SK-MEL-5 (cell line): ENCODE measurements around the gene METTL16. TPM values are rescaled to one million over a fixed set of nuclear protein-coding genes. Genes with fewer than 3 reads are reported as not detected.
A peak's percentile ranks its signal among the peaks of the same experiment; 100 is the strongest.
"Not testable (repeated sequence)": the region's sequence is repeated elsewhere in the genome, so short reads cannot be mapped to it uniquely, and the experiment has no call there.

Source experiments
- DNase-seq: peaks from one replicate; pipeline ENCODE4 v3.0.0-alpha.2; 2016; ENCODE audit warnings: low read depth, low spot score
- in situ Hi-C: cut with HindIII; loops from 2 replicates; pipeline ENCODE4 v1.10.0; 2016; ENCODE audit warnings: low sequenced_read_pairs, high pct_unique_total_duplicates, low pct_unique_long_range_greater_than_20kb
- total RNA-seq: library from RNA; depleted of rRNA; stranded (reverse); fragments of >200 nt; shearing (Covaris generic); gene quantifications from 2 replicates; pipeline ENCODE4 v1.2.3, GENCODE V29; 2014

The METTL16 gene
- total RNA-seq, 1 experiment from 2014 or later = 31.8 TPM

DNA sequence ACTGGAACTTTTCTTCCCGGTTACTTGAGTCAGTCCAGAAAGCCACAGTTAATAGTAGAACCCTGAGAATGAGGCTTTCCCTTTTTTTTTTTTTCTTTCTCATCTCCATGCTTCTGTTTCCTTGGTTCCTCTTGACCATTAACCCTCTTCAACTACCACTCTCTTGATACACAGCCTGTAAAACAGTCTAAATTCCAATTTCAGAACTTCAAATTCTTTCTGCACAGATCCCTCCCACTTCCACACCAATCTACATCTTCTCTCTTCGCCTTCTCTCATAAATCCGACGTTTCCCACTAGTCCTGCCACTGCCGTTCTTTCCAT, 588 bp downstream of the METTL16 start:
- no peak for DNase-seq
- in situ Hi-C loops = no loop called here

DNA sequence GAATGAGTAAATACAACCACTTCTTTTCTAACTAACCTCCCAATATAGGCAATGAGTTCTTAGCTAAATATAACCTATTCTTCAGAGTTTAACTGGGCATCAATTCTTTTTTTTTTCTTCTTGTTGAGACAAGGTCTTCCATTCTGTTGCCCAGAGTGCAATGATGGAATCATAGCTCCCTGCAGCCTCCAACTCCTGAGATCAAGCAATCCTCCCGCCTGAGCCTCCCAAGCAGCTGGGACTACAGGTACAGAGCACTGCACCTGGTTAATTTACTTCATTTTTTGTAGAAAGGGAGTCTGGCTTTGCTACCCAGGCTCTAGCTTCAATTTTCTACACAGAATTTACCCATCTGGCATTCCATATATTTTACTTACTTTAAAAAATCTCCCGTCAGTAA, 1.1 kb downstream of the METTL16 start:
- in situ Hi-C loops = no loop called here
- DNase-seq = no peak

DNA sequence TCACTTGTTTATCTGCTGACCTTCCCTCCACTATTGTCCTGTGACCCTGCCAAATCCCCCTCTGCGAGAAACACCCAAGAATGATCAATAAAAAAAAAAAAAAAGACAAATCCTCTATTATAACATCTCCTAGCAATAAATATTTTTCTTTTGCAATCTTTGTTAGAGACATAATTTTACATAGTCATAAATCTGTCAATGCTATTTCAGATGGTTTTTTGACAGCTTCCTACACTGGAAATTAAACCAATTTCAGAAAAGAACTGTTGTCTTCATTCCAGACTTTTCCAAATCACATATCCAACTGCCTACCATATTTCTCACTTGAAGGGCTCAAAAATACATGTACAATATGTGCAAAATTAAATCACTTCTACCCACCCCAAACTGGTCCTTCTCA, 3.7 kb downstream of the METTL16 start:
- in situ Hi-C loops = no loop called here
- DNase-seq = peak; percentile 48

DNA sequence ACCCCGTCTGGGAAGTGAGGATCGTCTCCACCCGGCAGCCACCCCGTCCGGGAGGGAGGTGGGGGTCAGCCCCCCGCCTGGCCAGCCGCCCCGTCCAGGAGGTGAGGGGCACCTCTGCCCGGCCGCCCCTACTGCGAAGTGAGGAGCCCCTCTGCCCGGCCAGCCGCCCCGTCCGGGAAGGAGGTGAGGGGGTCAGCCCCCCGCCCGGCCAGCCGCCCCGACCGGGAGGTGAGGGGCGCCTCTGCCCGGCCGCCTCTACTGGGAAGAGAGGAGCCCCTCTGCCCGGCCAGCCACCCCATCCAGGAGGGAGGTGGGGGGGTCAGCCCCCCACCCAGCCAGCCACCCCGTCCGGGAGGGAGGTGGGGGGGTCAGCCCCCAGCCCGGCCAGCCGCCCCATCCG, 4.7 kb downstream of the METTL16 start:
- in situ Hi-C loops, DNase-seq: not testable (repeated sequence)

DNA sequence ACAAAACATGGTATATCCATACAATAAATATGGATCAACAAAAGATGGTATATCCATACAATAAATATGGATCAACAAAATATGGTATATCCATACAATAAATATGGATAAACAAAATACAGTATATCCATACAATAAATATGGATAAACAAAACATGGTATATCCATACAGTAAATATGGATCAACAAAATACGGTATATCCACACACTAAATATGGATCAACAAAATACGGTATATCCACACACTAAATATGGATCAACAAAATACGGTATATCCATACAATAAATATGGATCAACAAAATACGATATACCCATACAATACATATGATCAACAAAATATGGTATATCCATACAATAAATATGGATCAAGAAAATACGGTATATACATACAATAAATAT, 8.1 kb downstream of the METTL16 start:
- in situ Hi-C loops = no loop called here
- no peak for DNase-seq

DNA sequence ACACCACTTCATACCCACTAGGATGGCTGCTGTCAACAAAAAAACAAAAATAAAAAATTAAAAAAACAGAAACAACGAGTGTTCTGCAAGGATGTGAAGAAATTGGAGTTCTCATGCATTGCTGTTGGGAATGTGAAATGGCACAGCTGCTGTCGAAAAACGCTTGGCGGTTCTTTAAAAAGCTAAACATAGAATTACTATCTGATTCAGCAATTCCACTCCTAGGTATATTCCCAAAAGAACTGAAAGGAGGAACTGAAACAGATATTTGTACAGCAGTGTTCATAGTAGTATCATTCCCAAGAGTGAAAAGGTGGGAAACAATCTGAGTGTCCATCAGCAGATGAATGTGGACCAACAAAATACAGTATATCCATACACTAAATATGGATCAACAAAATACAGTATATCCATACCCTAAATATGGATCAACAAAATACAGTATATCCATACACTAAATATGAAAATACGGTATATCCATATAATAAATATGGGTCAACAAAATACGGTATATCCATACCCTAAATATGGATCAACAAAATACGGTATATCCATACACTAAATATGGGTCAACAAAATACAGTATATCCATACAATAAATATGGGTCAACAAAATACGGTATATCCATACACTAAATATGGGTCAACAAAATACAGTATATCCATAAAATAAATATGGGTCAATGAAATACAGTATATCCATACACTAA, 8.7 kb downstream of the METTL16 start:
- in situ Hi-C loops = no loop called here
- no peak for DNase-seq

DNA sequence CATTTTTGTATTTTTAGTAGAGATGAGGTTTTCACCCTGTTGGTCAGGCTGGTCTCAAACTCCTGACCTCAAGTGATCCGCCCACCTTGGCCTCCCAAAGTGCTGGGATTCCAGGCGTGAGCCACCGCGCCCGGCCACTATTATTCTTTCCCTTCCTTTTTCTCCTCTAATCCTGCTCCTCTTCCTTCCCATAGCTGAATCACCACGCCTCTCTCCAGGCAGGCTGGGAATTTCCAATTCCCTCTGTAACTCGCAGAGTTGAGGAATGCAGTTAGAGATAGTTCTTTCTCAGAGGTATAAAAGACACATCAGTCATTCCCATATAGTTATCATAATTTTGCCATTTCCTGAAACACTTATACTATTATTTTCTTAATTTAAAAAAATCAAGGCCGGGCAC, 11.2 kb downstream of the METTL16 start:
- no peak for DNase-seq
- in situ Hi-C loops = no loop called here

DNA sequence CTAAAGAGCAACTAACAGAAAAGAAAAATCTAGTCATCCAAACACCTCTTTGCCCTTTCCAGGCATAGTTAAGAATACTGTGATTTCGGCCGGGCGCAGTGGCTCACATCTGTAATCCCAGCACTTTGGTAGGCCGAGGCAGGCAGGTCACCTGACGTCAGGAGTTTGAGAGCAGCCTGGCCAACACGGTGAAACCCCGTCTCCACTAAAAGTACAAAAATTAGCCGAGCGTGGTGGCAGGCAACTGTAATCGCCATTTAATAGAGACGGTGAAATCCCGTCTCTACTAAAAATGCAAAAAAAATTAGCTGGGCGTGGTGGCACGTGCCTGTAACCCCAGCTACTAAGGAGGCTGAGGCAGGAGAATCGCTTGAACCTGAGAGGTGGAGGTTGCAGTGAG, 22.4 kb downstream of the METTL16 start:
- DNase-seq = not testable (repeated sequence)
- in situ Hi-C loops = loop anchor here (25.0 kb wide), 1 partner anchor 123 kb away; no protein-coding TSS in a partner anchor

DNA sequence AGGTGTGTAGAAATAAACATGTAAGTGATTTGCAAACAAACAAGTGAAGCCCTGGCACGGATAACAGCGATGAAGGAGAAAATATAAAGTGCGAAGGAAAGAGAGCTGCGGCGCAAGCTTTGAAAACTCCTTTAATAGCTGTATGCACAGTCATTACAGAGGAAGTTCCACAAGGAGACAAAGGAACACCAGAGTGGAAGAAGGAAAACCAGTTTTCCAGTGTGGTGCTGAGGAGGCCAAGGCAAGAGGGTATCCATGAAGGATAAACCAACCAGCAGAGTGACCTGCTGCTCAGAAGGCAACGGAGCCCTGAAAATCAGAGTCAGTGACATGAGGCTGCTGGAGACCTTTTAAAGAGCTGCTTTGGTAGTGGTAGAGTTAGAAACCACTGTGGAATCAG, 24.4 kb downstream of the METTL16 start:
- in situ Hi-C loops = loop anchor here (25.0 kb wide), 1 partner anchor 125 kb away; no protein-coding TSS in a partner anchor
- no peak for DNase-seq

DNA sequence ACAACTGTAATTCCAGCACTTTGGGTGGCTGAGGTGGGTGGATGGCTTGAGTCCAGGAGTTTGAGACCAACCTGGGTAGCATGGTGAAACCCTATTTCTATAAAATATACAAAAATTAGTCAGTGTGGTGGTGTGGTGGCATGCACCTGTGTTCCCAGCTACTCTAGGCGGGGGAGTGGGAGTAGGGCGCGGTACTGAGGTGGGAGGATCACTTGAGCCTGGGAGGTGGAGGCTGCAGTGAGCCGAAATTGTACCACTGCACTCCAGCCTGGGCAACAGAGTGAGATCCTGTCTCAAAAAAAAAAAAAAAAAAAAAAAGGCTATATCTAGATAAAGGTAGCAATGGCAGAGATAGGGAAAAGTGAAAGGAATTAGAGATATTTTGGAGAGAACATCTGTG, 25.0 kb downstream of the METTL16 start:
- in situ Hi-C loops = loop anchor here (25.0 kb wide), 1 partner anchor 126 kb away; no protein-coding TSS in a partner anchor
- DNase-seq = not testable (repeated sequence)

DNA sequence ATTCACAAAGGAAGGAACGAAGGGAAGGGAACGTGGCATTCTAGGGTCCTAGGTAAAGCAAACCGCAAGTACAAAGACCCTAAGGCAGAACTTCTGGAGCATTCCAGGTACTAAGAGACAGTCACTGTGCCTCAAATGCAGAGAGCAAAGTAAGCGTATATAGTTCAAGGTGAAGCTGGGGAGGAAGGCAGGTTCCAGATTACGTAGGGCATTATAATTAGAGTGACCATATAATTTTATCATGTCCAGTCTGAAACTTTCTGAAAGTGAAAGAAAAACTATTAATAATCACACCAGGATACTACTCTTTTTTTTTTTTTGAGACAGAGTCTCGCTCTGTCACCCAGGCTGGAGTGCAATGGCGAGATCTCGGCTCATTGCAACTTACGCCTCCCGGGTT, 25.7 kb downstream of the METTL16 start:
- no peak for DNase-seq
- in situ Hi-C loops = loop anchor here (25.0 kb wide), 1 partner anchor 126 kb away; no protein-coding TSS in a partner anchor

DNA sequence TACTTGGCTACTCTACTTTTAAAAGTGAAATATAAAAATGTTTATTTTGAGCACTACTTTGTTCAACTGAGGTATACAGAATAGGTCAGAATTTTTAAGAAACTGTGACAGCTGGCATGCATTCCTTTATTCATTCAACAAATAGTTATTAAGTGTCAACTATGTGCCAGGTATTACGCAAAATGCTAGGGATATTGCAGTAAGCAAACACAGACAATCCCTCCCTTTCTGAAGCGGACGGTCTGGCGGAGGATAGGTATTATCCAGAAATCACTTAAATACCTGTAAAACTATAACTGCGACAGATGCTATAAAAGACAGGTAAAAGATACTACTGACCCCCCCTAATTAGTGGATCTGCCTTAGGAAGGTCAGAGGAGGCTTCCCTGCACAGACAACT, 26.1 kb downstream of the METTL16 start:
- DNase-seq = no peak
- in situ Hi-C loops = loop anchor here (25.0 kb wide), 1 partner anchor 127 kb away; no protein-coding TSS in a partner anchor

DNA sequence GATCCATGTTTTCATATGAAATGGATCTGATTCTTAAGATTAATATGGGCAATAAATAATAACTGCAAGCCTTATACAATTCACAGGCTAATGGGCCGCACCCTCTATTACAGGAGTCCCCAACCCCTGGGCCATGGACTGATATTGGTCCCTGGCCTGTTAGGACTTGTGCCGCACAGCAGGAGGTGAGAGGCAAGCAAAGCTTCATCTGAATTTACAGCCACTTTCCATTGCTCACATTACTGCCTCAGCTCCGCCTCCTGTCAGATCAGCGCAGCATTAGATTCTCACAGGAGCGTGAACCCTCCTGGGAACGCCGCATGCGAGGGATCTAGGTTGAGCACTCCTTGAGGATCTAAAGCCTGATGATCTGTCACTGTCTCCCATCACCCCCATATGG, 26.8 kb downstream of the METTL16 start:
- DNase-seq = no peak
- in situ Hi-C loops = loop anchor here (25.0 kb wide), 1 partner anchor 127 kb away; no protein-coding TSS in a partner anchor

DNA sequence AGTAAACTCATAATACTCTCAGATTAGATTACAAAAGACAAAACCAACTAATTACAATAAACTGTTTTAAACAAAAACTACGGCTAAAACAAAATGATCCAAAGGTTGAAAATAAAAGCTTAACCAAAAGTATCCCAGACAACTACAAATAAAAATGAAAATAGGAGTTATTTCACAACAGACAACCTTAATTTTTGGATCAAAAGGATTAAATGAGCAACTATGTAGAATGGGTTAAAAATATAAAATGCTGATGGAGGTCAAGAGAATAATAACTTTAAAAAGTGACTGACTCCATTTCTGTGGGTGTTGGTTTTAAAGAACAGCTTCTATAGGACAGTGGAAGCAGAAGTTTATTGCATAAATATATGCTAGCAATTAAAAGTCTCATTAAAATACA, 28.6 kb downstream of the METTL16 start:
- in situ Hi-C loops = loop anchor here (25.0 kb wide), 1 partner anchor 129 kb away; no protein-coding TSS in a partner anchor
- no peak for DNase-seq

DNA sequence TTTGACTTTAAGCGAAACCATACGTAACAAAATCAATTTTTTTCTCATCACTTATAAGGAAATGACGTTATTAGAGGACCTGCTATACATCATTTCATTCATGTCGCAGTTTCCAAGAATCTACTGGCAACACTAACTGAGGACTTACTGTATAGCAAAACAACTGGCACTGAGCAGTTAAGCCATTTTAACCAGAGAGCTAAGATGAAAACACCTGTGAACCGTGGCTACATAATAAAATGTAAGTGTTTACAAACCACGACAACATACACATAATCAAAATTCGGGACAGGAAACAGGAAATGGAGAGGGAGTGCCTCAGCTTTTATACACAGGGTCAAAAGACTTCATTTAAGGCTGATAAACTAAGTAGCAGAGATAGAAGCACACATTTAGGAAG, 29.5 kb downstream of the METTL16 start:
- in situ Hi-C loops = loop anchor here (25.0 kb wide), 1 partner anchor 130 kb away; no protein-coding TSS in a partner anchor
- DNase-seq = peak; percentile 85

DNA sequence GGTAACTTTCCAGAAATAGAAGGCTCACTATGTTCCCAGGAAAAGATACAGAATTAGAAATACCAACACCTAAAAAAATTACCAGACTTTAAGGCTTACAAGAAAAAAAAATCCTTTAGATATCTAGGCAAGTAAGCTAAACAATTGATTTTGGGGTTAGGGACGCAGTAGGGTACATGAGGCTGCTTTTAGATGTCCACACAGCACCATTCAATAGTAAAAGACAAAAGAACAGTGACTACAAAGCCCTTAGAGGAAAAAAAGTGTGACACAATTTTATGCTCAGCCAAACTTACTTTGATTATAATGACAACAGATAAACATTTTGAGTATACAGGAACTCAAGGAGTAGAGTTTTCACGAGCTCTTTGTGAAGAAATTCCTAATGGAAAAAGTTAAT, 29.9 kb downstream of the METTL16 start:
- in situ Hi-C loops = loop anchor here (25.0 kb wide), 1 partner anchor 131 kb away; no protein-coding TSS in a partner anchor
- DNase-seq = no peak

DNA sequence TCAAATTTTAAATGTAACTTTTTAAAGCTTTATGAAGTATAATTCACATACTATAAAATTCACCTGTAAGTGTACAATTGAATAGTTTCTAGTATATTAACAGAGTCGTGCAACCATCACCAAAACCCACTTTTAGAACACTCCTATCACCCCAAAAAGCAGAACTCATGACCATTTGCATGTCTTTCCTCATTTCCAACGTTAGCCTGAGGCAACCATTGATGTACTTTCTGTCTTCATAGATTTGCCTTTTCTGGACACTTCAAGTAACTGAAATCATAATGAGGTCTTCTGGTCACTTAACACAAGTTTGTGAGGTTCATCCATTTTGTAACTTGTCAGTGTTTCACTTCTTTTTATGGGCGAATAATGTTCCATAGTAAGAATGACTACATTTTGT, 33.2 kb downstream of the METTL16 start:
- no peak for DNase-seq
- in situ Hi-C loops = loop anchor here (25.0 kb wide), 1 partner anchor 134 kb away; no protein-coding TSS in a partner anchor

DNA sequence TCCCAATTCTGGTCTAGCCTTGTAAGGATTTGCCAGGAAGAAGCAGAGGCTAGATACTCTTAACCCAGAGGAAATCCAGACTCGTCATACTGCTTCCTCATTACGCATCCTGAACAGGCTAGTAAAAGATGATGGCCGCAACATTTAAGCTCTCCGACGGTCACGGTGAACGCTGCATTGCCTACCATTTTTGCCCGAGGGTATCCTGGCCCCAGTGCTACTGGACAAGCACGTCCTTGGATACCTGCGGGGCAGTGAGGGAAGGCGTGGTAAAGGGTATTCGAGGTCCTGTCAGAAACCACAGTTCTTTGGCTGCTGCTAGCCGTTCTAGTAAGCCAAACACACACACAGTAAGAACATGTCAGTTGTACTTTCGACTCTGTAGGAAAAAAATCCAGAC, 36.6 kb downstream of the METTL16 start:
- DNase-seq = no peak
- in situ Hi-C loops = loop anchor here (25.0 kb wide), 1 partner anchor 137 kb away; no protein-coding TSS in a partner anchor

DNA sequence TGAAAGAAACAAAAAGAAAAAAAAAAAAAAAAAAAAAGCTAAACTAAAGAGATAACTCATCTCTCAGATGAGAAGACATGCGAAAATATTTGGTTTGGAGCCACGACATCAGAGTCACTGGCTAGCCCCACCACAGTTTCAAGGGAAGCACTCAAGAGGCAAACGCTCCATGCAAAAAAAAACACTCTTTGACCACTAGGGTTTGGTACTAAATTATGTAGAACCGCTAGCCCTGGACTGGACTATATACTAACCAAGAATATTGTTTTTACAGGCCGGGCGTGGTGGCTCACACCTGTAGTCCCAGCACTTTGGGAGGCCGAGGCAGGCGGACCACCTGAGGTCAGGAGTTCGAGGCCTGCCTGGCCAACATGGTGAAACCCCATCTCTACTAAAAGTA, 37.3 kb downstream of the METTL16 start:
- in situ Hi-C loops = no loop called here
- DNase-seq = no peak
